C4-2B (cell line): ENCODE data around the gene UNKL.

ENCODE experiments used
- CTCF ChIP-seq: fragments of 450-650 bp; conservative IDR thresholded peaks from 2 replicates; pipeline ENCODE4 v1.5.1; 2017; ENCODE audit warnings: mild to moderate bottlenecking
- ZFX ChIP-seq: fragments of 450-650 bp; IDR thresholded peaks from 2 replicates; pipeline ENCODE4 v1.6.1; 2017

GRCh38 chr16:1444730-1445517, 30.4 kb upstream of the UNKL start:
- TF ChIP-seq CTCF (no peak), ZFX (no peak)
